K562 (cell line): Measurements from ENCODE around the gene GATAD2B. TPM values are rescaled to one million over a fixed set of nuclear protein-coding genes. Genes with fewer than 3 reads are reported as not detected.

Experiments used
- NFIX ChIP-seq: fragments of 250-450 bp; sonication (Bioruptor Pico); IDR thresholded peaks from 2 replicates; pipeline ENCODE4 v1.4.0; 2020; ENCODE audit warnings: low read depth, mild to moderate bottlenecking, moderate library complexity
- NRF1 ChIP-seq, 2 experiments: fragments of 450-650 bp; IDR thresholded peaks in 1 of 2; conservative IDR thresholded peaks in 1 of 2; 2 replicates each; pipeline ENCODE4 v1.6.1; 2014; ENCODE audit warnings: mild to moderate bottlenecking in 2 of 2
- PCBP2 ChIP-seq: fragments of 200-400 bp; formaldehyde crosslinking; IDR thresholded peaks from 2 replicates; pipeline ENCODE4 v1.6.1; 2018; ENCODE audit warnings: low read length, low read depth, mild to moderate bottlenecking, moderate library complexity; ENCODE audit not compliant: poor library complexity, severe bottlenecking
- SMARCC2 ChIP-seq: fragments of 450-650 bp; IDR thresholded peaks from 2 replicates; pipeline ENCODE4 v1.6.1; 2017; ENCODE audit warnings: antibody characterized with exemption, moderate library complexity, mild to moderate bottlenecking, low read depth
- SPI1 ChIP-seq: IDR thresholded peaks from 2 replicates; pipeline ENCODE4 v1.6.1; 2011; ENCODE audit warnings: low read depth, low read length, control low read depth, borderline replicate concordance
- TFAM ChIP-seq: fragments of 250-450 bp; sonication (Bioruptor Pico); conservative IDR thresholded peaks from 2 replicates; pipeline ENCODE4 v1.5.0; 2021; ENCODE audit warnings: mild to moderate bottlenecking, moderate library complexity
- ZC3H8 ChIP-seq: fragments of 450-650 bp; IDR thresholded peaks from 2 replicates; pipeline ENCODE4 v1.6.1; 2017
- ZFPM2 ChIP-seq: fragments of 250-450 bp; sonication (Bioruptor Pico); IDR thresholded peaks from 2 replicates; pipeline ENCODE4 v1.5.1; 2022; ENCODE audit warnings: mild to moderate bottlenecking
- polyA plus RNA-seq, 8 experiments: library from polyadenylated mRNA; depleted of rRNA in 4 of 8; stranded (reverse) in 5 of 8; unstranded in 3 of 8; fragments of >200 nt; fragmentation: Nextera tagmentation in 2 of 8; fragmentation: Illumina TruSeq in 1 of 8; extraction: Ambion mirVana in 2 of 8; extraction: Trizol in 1 of 8; gene quantifications; 2 replicates each; pipeline versions ENCODE4 v1.2.1 to v1.2.3, GENCODE V29; 2011 to 2014; ENCODE audit warnings: inconsistent platforms in 1 of 8, missing spikeins in 1 of 8
- total RNA-seq, 7 experiments: library from RNA; depleted of rRNA in 6 of 7; stranded (reverse); fragments of >200 nt in 6 of 7; fragmentation: Illumina TruSeq in 2 of 7; extraction: Trizol in 2 of 7; gene quantifications; 2 replicates each; pipeline versions ENCODE4 v1.2.1 to v1.2.3, GENCODE V29; 2011 to 2021; ENCODE audit warnings: low replicate concordance in 1 of 7
- TF ChIP-seq, protein P1 (sequence below): fragments of 200-600 bp; sonication (generic); IDR thresholded peaks from one replicate; pipeline ENCODE4 v1.6.1; 2012; ENCODE audit warnings: mild to moderate bottlenecking, low read depth, low read length, inconsistent platforms
- TF ChIP-seq, protein P2 (sequence below): sonication (generic); formaldehyde crosslinking; IDR thresholded peaks from 2 replicates; pipeline ENCODE4 v1.4.0; 2020; ENCODE audit warnings: mild to moderate bottlenecking, missing genetic modification reagents
- TF ChIP-seq, protein P3 (sequence below): fragments of 250-450 bp; sonication (Bioruptor Pico); IDR thresholded peaks from 2 replicates; pipeline ENCODE4 v1.5.0; 2021; ENCODE audit warnings: mild to moderate bottlenecking, borderline replicate concordance

GATAD2B gene
- total and polyA plus RNA-seq, 9 of the 15 experiments (the other 6 are each of a cell fraction or from before 2014, with no cell fraction given), result 1.5 to 40.2 (median 4.9) TPM

DNA sequence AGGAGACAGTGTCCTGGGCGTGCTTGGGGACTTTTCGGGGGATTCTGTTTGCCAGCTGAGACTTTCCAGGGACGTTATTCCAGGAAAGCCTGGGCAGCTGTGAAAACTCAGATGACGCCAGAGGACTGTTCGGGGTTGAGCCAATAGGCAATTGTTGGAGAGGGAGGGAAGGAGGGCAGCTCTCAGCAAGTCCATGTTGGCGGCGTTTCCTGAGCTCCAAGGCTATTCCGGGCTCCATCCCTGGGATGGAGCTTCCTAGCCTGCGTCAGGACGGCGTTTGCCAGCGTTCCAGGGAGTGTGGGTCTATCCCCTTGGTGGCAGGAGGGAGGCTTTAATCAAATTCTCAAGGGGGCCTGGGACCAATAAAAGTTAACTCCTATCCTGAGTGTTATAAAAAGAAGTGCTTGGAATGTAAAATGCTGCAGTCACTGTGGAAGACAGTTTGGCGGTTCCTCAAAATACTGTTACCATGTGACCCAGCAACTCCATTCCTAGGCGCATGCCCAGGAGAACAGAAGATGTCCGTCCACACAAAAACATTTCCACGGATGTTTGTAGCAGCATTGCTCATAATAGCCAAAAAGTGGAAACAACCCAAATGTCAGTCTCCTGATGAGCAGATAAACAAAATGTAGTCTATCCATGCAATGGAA, 132.3 kb downstream of the GATAD2B start (continued):
- TF ChIP-seq NRF1 (conservative IDR thresholded peaks at IDR 0.05 in 1 of 2, IDR thresholded peaks at IDR 0.05 in 1 of 2), result peak; percentile 61 to 64
- TF ChIP-seq, protein P1, sequence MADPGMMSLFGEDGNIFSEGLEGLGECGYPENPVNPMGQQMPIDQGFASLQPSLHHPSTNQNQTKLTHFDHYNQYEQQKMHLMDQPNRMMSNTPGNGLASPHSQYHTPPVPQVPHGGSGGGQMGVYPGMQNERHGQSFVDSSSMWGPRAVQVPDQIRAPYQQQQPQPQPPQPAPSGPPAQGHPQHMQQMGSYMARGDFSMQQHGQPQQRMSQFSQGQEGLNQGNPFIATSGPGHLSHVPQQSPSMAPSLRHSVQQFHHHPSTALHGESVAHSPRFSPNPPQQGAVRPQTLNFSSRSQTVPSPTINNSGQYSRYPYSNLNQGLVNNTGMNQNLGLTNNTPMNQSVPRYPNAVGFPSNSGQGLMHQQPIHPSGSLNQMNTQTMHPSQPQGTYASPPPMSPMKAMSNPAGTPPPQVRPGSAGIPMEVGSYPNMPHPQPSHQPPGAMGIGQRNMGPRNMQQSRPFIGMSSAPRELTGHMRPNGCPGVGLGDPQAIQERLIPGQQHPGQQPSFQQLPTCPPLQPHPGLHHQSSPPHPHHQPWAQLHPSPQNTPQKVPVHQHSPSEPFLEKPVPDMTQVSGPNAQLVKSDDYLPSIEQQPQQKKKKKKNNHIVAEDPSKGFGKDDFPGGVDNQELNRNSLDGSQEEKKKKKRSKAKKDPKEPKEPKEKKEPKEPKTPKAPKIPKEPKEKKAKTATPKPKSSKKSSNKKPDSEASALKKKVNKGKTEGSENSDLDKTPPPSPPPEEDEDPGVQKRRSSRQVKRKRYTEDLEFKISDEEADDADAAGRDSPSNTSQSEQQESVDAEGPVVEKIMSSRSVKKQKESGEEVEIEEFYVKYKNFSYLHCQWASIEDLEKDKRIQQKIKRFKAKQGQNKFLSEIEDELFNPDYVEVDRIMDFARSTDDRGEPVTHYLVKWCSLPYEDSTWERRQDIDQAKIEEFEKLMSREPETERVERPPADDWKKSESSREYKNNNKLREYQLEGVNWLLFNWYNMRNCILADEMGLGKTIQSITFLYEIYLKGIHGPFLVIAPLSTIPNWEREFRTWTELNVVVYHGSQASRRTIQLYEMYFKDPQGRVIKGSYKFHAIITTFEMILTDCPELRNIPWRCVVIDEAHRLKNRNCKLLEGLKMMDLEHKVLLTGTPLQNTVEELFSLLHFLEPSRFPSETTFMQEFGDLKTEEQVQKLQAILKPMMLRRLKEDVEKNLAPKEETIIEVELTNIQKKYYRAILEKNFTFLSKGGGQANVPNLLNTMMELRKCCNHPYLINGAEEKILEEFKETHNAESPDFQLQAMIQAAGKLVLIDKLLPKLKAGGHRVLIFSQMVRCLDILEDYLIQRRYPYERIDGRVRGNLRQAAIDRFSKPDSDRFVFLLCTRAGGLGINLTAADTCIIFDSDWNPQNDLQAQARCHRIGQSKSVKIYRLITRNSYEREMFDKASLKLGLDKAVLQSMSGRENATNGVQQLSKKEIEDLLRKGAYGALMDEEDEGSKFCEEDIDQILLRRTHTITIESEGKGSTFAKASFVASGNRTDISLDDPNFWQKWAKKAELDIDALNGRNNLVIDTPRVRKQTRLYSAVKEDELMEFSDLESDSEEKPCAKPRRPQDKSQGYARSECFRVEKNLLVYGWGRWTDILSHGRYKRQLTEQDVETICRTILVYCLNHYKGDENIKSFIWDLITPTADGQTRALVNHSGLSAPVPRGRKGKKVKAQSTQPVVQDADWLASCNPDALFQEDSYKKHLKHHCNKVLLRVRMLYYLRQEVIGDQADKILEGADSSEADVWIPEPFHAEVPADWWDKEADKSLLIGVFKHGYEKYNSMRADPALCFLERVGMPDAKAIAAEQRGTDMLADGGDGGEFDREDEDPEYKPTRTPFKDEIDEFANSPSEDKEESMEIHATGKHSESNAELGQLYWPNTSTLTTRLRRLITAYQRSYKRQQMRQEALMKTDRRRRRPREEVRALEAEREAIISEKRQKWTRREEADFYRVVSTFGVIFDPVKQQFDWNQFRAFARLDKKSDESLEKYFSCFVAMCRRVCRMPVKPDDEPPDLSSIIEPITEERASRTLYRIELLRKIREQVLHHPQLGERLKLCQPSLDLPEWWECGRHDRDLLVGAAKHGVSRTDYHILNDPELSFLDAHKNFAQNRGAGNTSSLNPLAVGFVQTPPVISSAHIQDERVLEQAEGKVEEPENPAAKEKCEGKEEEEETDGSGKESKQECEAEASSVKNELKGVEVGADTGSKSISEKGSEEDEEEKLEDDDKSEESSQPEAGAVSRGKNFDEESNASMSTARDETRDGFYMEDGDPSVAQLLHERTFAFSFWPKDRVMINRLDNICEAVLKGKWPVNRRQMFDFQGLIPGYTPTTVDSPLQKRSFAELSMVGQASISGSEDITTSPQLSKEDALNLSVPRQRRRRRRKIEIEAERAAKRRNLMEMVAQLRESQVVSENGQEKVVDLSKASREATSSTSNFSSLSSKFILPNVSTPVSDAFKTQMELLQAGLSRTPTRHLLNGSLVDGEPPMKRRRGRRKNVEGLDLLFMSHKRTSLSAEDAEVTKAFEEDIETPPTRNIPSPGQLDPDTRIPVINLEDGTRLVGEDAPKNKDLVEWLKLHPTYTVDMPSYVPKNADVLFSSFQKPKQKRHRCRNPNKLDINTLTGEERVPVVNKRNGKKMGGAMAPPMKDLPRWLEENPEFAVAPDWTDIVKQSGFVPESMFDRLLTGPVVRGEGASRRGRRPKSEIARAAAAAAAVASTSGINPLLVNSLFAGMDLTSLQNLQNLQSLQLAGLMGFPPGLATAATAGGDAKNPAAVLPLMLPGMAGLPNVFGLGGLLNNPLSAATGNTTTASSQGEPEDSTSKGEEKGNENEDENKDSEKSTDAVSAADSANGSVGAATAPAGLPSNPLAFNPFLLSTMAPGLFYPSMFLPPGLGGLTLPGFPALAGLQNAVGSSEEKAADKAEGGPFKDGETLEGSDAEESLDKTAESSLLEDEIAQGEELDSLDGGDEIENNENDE, result no peak
- TF ChIP-seq SPI1, result peak; percentile 36; the same call in 1 of the 2 replicates
- TF ChIP-seq ZC3H8, result no peak
- no peak for TF ChIP-seq NFIX
- no peak for TF ChIP-seq ZFPM2 (CRISPR knock-in tag)
- no peak for TF ChIP-seq TFAM (CRISPR knock-in tag)
- TF ChIP-seq PCBP2, result no peak
- TF ChIP-seq, protein P2, sequence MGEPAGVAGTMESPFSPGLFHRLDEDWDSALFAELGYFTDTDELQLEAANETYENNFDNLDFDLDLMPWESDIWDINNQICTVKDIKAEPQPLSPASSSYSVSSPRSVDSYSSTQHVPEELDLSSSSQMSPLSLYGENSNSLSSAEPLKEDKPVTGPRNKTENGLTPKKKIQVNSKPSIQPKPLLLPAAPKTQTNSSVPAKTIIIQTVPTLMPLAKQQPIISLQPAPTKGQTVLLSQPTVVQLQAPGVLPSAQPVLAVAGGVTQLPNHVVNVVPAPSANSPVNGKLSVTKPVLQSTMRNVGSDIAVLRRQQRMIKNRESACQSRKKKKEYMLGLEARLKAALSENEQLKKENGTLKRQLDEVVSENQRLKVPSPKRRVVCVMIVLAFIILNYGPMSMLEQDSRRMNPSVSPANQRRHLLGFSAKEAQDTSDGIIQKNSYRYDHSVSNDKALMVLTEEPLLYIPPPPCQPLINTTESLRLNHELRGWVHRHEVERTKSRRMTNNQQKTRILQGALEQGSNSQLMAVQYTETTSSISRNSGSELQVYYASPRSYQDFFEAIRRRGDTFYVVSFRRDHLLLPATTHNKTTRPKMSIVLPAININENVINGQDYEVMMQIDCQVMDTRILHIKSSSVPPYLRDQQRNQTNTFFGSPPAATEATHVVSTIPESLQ (CRISPR knock-in tag), result no peak
- TF ChIP-seq, protein P3, sequence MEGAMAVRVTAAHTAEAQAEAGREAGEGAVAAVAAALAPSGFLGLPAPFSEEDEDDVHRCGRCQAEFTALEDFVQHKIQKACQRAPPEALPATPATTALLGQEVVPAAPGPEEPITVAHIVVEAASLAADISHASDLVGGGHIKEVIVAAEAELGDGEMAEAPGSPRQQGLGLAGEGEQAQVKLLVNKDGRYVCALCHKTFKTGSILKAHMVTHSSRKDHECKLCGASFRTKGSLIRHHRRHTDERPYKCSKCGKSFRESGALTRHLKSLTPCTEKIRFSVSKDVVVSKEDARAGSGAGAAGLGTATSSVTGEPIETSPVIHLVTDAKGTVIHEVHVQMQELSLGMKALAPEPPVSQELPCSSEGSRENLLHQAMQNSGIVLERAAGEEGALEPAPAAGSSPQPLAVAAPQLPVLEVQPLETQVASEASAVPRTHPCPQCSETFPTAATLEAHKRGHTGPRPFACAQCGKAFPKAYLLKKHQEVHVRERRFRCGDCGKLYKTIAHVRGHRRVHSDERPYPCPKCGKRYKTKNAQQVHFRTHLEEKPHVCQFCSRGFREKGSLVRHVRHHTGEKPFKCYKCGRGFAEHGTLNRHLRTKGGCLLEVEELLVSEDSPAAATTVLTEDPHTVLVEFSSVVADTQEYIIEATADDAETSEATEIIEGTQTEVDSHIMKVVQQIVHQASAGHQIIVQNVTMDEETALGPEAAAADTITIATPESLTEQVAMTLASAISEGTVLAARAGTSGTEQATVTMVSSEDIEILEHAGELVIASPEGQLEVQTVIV (CRISPR knock-in tag), result no peak
- no peak for TF ChIP-seq SMARCC2
